HepG2 (cell line): ENCODE data around the gene ZCCHC3. TPM values are rescaled to one million over a fixed set of nuclear protein-coding genes. Genes with fewer than 3 reads are reported as not detected.

Experiments
- ERF ChIP-seq: IDR thresholded peaks from 2 replicates; pipeline ENCODE4 v1.6.1; 2018; ENCODE audit warnings: missing biosample characterization, missing genetic modification reagents
- GZF1 ChIP-seq: sonication (generic); formaldehyde crosslinking; IDR thresholded peaks from 2 replicates; pipeline ENCODE4 v1.5.1; 2020; ENCODE audit warnings: mild to moderate bottlenecking, missing genetic modification reagents
- KLF16 ChIP-seq, 2 experiments: sonication (generic) in 1 of 2; formaldehyde crosslinking in 1 of 2; IDR thresholded peaks; 2 replicates each; pipeline versions ENCODE4 v1.6.1 to v1.8.0; 2016 to 2023; ENCODE audit warnings: missing genetic modification reagents in 2 of 2, missing compliant biosample characterization in 1 of 2
- NFE2L1 ChIP-seq: sonication (generic); formaldehyde crosslinking; IDR thresholded peaks from 2 replicates; pipeline ENCODE4 v1.4.0; 2020; ENCODE audit warnings: missing genetic modification reagents, mild to moderate bottlenecking, borderline replicate concordance
- NFRKB ChIP-seq: fragments of 450-650 bp; IDR thresholded peaks from 2 replicates; pipeline ENCODE4 v1.6.1; 2017
- NR2F1 ChIP-seq, 2 experiments: fragments of 450-650 bp in 1 of 2; formaldehyde crosslinking in 1 of 2; IDR thresholded peaks; 2 replicates each; pipeline versions ENCODE4 v1.5.0 to v1.6.1; 2016 to 2020; ENCODE audit warnings: mild to moderate bottlenecking in 1 of 2, missing compliant biosample characterization in 1 of 2, missing genetic modification reagents in 1 of 2, moderate library complexity in 1 of 2
- PLRG1 ChIP-seq: fragments of 450-650 bp; conservative IDR thresholded peaks from 2 replicates; pipeline ENCODE4 v1.6.1; 2016
- RBFOX2 ChIP-seq: fragments of 200-400 bp; formaldehyde crosslinking; IDR thresholded peaks from 2 replicates; pipeline ENCODE4 v1.6.1; 2017; ENCODE audit warnings: low read depth, mild to moderate bottlenecking, low read length
- SYNCRIP ChIP-seq: fragments of 200-400 bp; formaldehyde crosslinking; IDR thresholded peaks from 2 replicates; pipeline ENCODE4 v1.6.1; 2018; ENCODE audit warnings: mild to moderate bottlenecking, low read depth, low read length; ENCODE audit not compliant: insufficient read depth
- TAF1 ChIP-seq: sonication (generic); formaldehyde crosslinking; IDR thresholded peaks from 2 replicates; pipeline ENCODE4 v1.4.0; 2020; ENCODE audit warnings: missing genetic modification reagents
- TGIF2 ChIP-seq: IDR thresholded peaks from 2 replicates; pipeline ENCODE4 v1.6.1; 2016; ENCODE audit warnings: control low read depth, missing compliant biosample characterization
- ZBTB7A ChIP-seq: sonication (generic); formaldehyde crosslinking; IDR thresholded peaks from 2 replicates; pipeline ENCODE4 v1.8.0; 2022; ENCODE audit warnings: mild to moderate bottlenecking, missing genetic modification reagents
- ZFP41 ChIP-seq: sonication (generic); formaldehyde crosslinking; IDR thresholded peaks from 2 replicates; pipeline ENCODE4 v1.4.0; 2020; ENCODE audit warnings: mild to moderate bottlenecking, missing genetic modification reagents, borderline replicate concordance
- ZNF17 ChIP-seq: sonication (generic); formaldehyde crosslinking; IDR thresholded peaks from 2 replicates; pipeline ENCODE4 v1.5.0; 2020; ENCODE audit warnings: mild to moderate bottlenecking, missing genetic modification reagents
- ZNF441 ChIP-seq: sonication (generic); formaldehyde crosslinking; IDR thresholded peaks from 2 replicates; pipeline ENCODE4 v1.7.0; 2021; ENCODE audit warnings: missing genetic modification reagents, borderline replicate concordance
- ZNF510 ChIP-seq: sonication (generic); formaldehyde crosslinking; IDR thresholded peaks from 2 replicates; pipeline ENCODE4 v1.4.0; 2020; ENCODE audit warnings: low read depth, mild to moderate bottlenecking, missing genetic modification reagents
- ZNF558 ChIP-seq: sonication (generic); formaldehyde crosslinking; IDR thresholded peaks from 2 replicates; pipeline ENCODE4 v1.9.0; 2022; ENCODE audit warnings: mild to moderate bottlenecking, missing genetic modification reagents, borderline replicate concordance
- ZNF598 ChIP-seq: sonication (generic); formaldehyde crosslinking; IDR thresholded peaks from 2 replicates; pipeline ENCODE4 v1.5.1; 2020; ENCODE audit warnings: mild to moderate bottlenecking, missing genetic modification reagents, borderline replicate concordance
- ZNF607 ChIP-seq: sonication (generic); formaldehyde crosslinking; IDR thresholded peaks from 2 replicates; pipeline ENCODE4 v1.5.1; 2020; ENCODE audit warnings: missing genetic modification reagents, mild to moderate bottlenecking, borderline replicate concordance
- ZNF7 ChIP-seq: IDR thresholded peaks from 2 replicates; pipeline ENCODE4 v1.6.1; 2016; ENCODE audit warnings: missing biosample characterization, missing genetic modification reagents
- polyA plus RNA-seq, 8 experiments: library from polyadenylated mRNA; depleted of rRNA in 3 of 8; stranded (reverse) in 7 of 8; unstranded in 1 of 8; fragments of >200 nt; fragmentation: Illumina TruSeq in 4 of 8; extraction: Trizol in 4 of 8; gene quantifications; 2 replicates each; pipeline versions ENCODE4 v1.2.1 to v1.2.3, GENCODE V29; 2011 to 2016; ENCODE audit warnings: low read depth in 4 of 8, missing spikeins in 1 of 8, mixed read lengths in 1 of 8; ENCODE audit not compliant: insufficient read depth in 1 of 8
- total RNA-seq, 5 experiments: library from RNA; depleted of rRNA; stranded (reverse); fragments of >200 nt; fragmentation: Illumina TruSeq; extraction: Trizol; gene quantifications; 2 replicates each; pipeline ENCODE4 v1.2.3, GENCODE V29; 2016; ENCODE audit warnings: low read depth in 1 of 5
- TF ChIP-seq, protein P1 (sequence below), 2 experiments: sonication (generic) in 1 of 2; formaldehyde crosslinking in 1 of 2; IDR thresholded peaks; 2 replicates each; pipeline versions ENCODE4 v1.6.1 to v1.9.0; 2014 to 2022; ENCODE audit warnings: antibody characterized with exemption in 1 of 2, borderline replicate concordance in 1 of 2, inconsistent platforms in 1 of 2, low read depth in 1 of 2, missing genetic modification reagents in 1 of 2
- TF ChIP-seq, protein P2 (sequence below): sonication (generic); formaldehyde crosslinking; IDR thresholded peaks from 2 replicates; pipeline ENCODE4 v1.5.0; 2020; ENCODE audit warnings: mild to moderate bottlenecking, missing genetic modification reagents, borderline replicate concordance

Gene ZCCHC3
- total and polyA plus RNA-seq, 2 of the 13 experiments (the other 11 are each of a cell fraction or from before 2014, with no cell fraction given) = 46.6 to 63.0 TPM

- TF ChIP-seq, protein P1, sequence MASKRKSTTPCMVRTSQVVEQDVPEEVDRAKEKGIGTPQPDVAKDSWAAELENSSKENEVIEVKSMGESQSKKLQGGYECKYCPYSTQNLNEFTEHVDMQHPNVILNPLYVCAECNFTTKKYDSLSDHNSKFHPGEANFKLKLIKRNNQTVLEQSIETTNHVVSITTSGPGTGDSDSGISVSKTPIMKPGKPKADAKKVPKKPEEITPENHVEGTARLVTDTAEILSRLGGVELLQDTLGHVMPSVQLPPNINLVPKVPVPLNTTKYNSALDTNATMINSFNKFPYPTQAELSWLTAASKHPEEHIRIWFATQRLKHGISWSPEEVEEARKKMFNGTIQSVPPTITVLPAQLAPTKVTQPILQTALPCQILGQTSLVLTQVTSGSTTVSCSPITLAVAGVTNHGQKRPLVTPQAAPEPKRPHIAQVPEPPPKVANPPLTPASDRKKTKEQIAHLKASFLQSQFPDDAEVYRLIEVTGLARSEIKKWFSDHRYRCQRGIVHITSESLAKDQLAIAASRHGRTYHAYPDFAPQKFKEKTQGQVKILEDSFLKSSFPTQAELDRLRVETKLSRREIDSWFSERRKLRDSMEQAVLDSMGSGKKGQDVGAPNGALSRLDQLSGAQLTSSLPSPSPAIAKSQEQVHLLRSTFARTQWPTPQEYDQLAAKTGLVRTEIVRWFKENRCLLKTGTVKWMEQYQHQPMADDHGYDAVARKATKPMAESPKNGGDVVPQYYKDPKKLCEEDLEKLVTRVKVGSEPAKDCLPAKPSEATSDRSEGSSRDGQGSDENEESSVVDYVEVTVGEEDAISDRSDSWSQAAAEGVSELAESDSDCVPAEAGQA (IDR thresholded peaks at IDR 0.05; ENCODE audit: low read depth) = peak; percentile 67; the same call in 1 of the 2 replicates
- TF ChIP-seq, protein P1 (CRISPR knock-in tag; IDR thresholded peaks at IDR 0.05; ENCODE audit: borderline replicate concordance) = peak; percentile 80; the same call in 1 of the 2 replicates
- TF ChIP-seq ERF (CRISPR knock-in tag) (peak; percentile 100), RBFOX2 (peak; percentile 95), ZBTB7A (CRISPR knock-in tag) (peak; percentile 99), TGIF2 (CRISPR knock-in tag) (peak; percentile 48), ZNF558 (no peak), ZNF17 (CRISPR knock-in tag) (no peak), GZF1 (CRISPR knock-in tag) (no peak), NFRKB (no peak), SYNCRIP (no peak), ZNF607 (peak; percentile 92), ZNF598 (peak; percentile 36; the same call in 1 of the 2 replicates), ZNF510 (CRISPR knock-in tag) (peak; percentile 76; the same call in 1 of the 2 replicates), ZNF7 (CRISPR knock-in tag) (peak; percentile 55; the same call in 1 of the 2 replicates), NR2F1 (CRISPR knock-in tag; IDR thresholded peaks at IDR 0.05) (peak; percentile 90 to 92), PLRG1 (no peak), ZNF441 (CRISPR knock-in tag) (peak; percentile 79; the same call in 1 of the 2 replicates), NFE2L1 (CRISPR knock-in tag) (no peak), ZFP41 (no peak), KLF16 (CRISPR knock-in tag; IDR thresholded peaks at IDR 0.05) (peak in 1 of 2 experiments; percentile 99; a peak in 2 of 4 replicates), TAF1 (CRISPR knock-in tag) (peak; percentile 74)
- TF ChIP-seq, protein P2, sequence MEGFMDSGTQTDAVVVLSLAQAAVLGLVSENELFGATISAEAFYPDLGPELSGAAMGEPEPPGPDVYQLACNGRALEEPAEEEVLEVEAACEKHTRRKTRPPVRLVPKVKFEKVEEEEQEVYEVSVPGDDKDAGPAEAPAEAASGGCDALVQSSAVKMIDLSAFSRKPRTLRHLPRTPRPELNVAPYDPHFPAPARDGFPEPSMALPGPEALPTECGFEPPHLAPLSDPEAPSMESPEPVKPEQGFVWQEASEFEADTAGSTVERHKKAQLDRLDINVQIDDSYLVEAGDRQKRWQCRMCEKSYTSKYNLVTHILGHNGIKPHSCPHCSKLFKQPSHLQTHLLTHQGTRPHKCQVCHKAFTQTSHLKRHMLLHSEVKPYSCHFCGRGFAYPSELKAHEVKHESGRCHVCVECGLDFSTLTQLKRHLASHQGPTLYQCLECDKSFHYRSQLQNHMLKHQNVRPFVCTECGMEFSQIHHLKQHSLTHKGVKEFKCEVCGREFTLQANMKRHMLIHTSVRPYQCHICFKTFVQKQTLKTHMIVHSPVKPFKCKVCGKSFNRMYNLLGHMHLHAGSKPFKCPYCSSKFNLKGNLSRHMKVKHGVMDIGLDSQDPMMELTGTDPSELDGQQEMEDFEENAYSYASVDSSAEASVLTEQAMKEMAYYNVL (CRISPR knock-in tag) = peak; percentile 86
These were observed 50.5 kb downstream of the ZCCHC3 start (continued) for GRCh38 chr20:347640-348484.
